ENCODE results near the gene ZKSCAN8.
"Not testable (repeated sequence)": the region's sequence is repeated elsewhere in the genome, so short reads cannot be mapped to it uniquely, and the experiment has no call there.

ZKSCAN8 gene

DNA sequence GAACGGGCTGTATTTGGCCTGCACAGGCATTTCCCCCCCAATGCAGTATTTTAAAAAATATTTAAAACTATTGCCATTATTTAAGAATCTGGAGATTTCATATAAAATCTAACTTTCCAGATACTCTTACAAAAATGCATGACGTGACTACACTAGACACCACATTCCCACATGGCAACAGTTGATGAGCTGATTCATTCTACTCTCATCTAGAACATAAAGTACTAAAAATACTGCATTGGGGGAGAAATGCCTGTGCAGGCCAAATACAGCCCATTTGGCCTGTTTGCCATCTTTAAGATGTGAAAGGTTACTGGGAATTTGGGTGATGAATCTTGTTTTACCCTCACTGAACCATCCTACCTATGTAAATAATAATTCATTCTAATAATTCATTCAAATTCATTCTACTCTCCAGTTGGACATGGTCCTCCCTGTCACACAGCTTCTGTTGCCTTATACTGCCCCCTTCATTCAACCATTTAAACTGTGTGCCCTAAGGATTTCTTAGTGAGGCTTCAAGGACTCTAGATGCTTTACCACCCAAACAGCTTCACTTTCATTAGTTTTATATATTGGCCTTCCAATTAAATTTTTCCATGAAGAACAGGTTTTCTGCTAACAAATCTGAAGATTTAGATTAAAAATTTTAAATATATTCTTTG is 24.2 kb upstream of the ZKSCAN8 start:
- no peak for TF ChIP-seq CTCF (IDR thresholded peaks at IDR 0.05; ENCODE audit: borderline replicate concordance, insufficient read depth, low read depth, low read length)
- no peak overlapping the region for H3K4me3 ChIP-seq (ENCODE audit: low read depth, low read length)

DNA sequence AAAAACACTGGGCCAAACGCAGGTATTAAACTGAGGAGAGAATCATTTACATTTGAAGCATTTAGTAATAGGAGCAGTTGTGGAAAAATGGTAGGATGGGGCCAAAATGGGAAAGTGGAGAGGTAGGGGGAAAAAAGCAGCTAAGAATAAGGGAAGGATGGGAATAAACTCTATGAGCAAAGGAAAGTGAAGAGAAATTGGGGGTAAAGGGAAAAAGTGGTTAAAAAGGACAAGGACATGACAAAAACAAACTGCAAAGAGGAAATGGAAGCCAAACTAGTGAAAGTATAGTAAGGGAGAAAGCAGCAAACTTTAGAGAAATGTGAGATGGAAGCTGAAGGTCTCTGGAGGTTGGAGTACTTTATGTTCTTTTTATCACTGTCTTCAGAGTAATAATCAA is 23.5 kb upstream of the ZKSCAN8 start:
- TF ChIP-seq CTCF (IDR thresholded peaks at IDR 0.05; ENCODE audit: borderline replicate concordance, insufficient read depth, low read depth, low read length): no peak
- H3K4me3 ChIP-seq (ENCODE audit: low read depth, low read length): no peak overlapping the region

DNA sequence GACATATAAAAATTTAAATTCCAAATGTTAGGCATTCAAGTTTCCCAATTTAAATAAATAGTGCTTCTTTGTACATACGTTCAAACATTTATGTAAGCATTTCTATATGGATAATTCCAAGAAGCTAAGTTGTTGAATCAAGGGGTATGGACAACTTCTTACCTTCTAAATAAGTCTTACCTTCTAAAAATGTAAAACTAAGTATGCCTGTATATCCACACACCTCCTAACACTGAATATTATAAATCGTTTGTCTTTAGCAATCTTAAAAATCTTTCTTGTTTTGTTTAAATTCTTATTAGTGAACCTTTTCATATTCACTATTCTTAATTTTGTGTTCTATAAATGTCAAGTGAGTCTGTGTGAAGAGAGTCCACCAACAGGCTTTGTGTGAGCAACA is 19.8 kb upstream of the ZKSCAN8 start:
- TF ChIP-seq CTCF (IDR thresholded peaks at IDR 0.05; ENCODE audit: borderline replicate concordance, insufficient read depth, low read depth, low read length): no peak
- no peak overlapping the region for H3K4me3 ChIP-seq (ENCODE audit: low read depth, low read length)

GRCh38 chr6:28122283-28122682 is 19.4 kb upstream of the ZKSCAN8 start:
- H3K4me3 ChIP-seq (ENCODE audit: low read depth, low read length): not testable (repeated sequence)

DNA sequence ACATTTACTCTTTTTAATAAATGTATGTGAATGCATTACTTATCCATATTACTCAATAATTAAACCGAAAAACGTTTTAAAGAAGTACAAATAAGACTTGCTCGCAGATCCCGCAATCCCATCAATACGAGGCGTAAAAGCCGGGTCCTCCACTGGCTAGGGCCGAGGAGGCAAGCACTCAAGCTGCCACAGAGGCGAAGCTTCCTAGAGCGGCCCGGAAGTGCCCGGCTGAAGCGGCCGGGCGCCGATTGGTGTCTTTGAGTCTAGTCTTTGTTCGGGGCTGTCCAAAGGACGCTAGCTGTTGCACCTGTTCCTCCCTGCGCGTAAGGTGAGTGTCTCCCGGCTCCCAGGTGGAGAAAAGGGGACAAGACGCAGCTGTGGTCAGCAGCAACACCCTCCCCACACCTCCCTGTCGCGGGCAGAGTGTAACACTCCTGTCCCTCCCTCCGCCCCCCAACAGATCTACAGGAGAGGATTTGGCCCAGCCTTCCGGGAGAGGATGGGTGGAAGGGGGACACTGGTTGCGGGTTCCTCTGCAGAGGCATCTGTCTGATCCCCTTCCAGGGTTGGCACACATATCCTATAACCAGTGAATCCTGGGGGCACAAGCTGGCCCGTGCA is 17.2 kb upstream of the ZKSCAN8 start, which contains the start of gene ZSCAN16:
ZSCAN16 (plus strand) TSS at position 260 of the 621 bp plus-strand sequence. CDS start 835 bp downstream, outside the sequence.
- peak within 1 kb of the TSS; percentile 48 for H3K4me3 ChIP-seq (ENCODE audit: low read depth, low read length)
- no peak for TF ChIP-seq CTCF (IDR thresholded peaks at IDR 0.05; ENCODE audit: borderline replicate concordance, insufficient read depth, low read depth, low read length)

- H3K4me3 ChIP-seq (ENCODE audit: low read depth, low read length): peak overlapping the region; percentile 48
- no peak for TF ChIP-seq CTCF (IDR thresholded peaks at IDR 0.05; ENCODE audit: borderline replicate concordance, insufficient read depth, low read depth, low read length)
These were observed 16.7 kb upstream of the ZKSCAN8 start for GRCh38 chr6:28124971-28125353.

DNA sequence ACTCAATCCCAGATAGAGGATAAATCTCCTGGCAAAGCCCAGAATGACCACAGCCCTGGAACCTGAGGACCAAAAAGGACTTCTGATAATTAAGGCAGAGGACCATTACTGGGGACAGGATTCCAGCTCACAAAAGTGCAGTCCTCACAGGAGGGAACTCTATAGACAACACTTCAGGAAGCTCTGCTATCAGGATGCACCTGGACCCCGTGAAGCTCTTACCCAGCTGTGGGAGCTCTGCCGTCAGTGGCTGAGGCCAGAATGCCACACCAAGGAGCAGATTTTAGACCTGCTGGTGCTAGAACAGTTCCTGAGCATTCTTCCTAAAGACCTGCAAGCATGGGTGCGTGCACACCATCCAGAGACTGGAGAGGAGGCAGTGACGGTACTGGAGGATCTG is 16.3 kb upstream of the ZKSCAN8 start:
- TF ChIP-seq CTCF (IDR thresholded peaks at IDR 0.05; ENCODE audit: borderline replicate concordance, insufficient read depth, low read depth, low read length): no peak
- no peak overlapping the region for H3K4me3 ChIP-seq (ENCODE audit: low read depth, low read length)
